GM19452 (cell line): ENCODE results near the gene GAR1.
"Not testable (repeated sequence)": the region's sequence is repeated elsewhere in the genome, so short reads cannot be mapped to it uniquely, and the experiment has no call there.

Experiments used
- ATAC-seq: cut with Tn5 transposase; IDR thresholded peaks from one replicate; pipeline ENCODE4 v1.9.1; 2021; ENCODE audit not compliant: unreplicated experiment

The GAR1 gene

DNA sequence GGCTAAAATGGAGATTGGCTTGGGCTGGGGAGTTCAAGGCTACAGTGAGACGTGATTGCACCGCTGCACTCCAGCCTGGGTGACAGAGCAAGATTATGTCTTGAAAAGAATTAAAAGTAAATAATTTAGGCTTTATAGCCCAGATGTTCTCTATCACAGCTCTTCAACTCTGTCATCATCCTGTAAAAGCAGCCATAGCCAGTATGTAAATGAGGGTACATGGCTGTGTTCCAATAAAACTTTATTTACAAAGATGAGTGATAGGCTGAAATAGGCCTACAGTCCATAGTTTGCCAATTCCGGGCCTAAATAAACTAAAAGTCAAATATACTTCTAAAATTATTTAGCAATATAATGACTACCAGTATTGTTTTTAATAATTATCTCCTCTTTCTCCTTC, 21.4 kb downstream of the GAR1 start:
- ATAC-seq, result no peak

DNA sequence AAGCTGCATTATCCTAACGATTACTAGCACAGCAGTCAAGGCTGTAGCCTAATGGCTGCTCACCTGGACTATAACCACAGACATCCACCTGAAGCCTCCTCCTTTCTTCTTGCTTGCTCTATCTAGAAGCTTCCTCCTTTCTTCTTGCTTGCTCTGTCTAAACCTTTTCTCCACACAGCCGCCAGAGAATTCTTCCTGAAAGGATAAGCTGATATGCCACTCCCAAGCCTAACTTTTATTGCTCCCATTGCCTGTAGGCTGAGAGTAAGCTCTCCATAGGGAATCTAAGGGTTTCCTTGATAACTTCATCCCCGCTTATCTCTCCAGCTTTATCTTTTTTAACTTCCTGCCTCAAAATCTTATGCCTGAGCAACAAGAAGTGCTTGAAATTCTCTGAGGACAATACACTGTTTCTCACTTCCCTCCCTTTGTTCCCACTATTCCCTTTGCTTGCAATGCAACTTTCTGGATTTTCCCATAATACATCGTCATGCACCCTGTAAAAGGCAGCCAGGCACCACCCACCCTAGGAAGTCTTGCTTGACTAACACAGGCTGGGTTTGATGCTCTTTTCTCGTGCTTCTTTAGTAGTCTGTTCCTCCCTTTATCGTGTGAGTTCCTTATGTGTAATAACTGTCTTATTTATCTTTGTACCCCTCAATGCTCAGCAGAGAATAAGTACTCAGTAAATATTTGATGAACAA, 31.0 kb downstream of the GAR1 start:
- ATAC-seq, result no peak

DNA sequence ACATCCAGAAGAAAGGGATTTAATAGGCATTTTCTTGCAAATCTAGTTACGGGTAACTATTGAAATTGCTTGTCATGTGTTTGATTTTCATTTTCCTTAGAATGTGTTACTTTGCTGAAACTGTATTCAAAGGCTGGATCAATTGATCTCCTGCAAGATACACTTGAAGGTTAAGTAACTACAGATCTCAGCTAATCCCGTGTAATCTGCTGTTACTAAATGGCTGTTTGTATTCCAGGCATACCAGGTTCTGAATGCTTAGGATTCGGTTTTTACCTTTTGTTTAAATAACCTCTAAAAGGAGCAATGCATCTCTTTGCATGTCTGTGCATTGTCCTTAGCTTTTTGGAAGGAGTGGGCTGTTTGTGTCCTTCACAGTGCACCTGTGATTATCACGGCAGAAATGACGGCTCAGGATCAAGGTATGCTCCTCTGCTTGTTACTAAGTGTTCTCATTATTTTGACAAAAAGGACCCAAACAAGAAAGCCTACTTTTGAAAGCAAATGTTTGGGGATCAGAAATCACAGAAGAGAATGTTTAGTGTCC, 32.4 kb downstream of the GAR1 start, which contains the start of gene LRIT3:
TSS of gene LRIT3 (plus strand) at position 212 of the 547 bp plus-strand sequence. CDS start at position 307, 95 bp downstream.
- no peak for ATAC-seq

DNA sequence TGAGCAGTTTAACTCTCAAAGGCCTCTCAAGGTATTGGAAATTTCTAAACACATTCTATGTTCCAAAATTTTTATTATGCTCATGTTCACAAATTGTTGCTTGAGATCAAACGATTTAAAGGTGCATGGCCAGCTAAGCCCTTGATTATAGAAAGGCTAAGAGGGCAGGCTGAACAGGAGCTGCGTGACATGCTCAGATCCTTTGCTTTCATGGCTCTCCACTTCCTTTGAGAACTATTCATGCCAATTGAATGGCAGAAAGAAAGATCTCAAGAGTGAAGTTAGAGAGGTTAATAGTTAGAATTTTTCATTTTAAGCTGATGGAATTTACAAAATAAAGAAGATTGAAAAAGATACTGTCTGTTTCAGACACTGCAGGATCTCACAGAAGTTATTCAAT, 32.9 kb downstream of the GAR1 start:
- no peak for ATAC-seq

DNA sequence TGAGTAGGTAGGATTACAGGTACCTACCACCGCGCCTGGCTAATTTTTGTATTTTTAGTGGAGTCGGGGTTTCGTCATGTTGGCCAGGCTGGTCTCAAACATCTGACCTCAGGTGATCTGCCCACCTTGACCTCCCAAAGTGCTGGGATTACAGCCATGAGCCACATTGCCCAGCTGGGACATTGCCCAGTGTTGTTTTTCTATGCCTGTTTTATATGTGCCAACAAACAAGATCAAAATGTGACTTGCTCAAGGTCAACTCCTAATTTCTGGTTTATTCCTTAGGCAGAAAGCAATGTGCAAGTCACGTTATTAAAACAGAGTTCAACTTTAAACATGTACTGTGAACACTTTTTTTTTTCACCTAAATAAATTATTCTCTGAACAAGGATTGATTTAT, 35.0 kb downstream of the GAR1 start:
- ATAC-seq, result no peak

DNA sequence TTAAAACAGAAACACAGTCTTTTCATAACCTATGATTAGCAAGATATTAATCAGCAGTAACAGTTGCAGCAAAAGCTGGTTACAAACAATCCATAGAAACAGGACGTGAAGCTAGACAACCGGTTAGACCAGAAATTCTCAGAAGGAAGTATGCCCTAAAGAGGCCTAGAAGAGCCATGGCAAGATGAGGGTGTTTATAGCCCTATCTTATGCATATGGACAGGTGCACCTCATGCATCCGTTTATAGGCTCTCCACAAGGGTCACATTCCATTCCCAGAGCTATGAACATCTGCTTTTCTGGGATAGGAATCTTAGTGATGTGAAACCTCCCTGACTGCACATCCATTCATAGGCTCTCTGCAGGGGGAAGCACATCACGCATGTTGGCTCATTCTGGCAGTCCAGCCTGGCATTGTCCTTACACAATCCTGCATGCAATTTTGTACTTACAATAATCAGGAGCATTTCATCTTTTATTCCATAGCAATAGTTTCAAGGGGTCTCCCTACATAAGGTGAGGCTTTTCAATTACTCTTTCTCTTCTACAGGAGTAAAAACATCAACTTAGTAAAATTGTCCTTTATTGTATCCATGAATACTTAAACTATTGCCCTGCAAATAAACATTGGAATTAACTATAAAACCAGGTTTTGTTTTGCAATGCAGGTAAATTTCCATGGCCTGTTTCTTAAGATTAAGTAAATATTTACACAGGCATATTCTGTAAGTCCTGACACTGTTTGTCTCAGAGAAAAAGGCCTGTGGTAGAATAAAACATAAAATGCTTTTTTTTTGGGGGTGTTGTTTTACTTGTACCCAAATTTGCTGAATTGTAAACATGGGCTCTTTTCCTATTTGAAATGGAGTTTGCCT, 44.1 kb downstream of the GAR1 start:
- ATAC-seq, result not testable (repeated sequence)

DNA sequence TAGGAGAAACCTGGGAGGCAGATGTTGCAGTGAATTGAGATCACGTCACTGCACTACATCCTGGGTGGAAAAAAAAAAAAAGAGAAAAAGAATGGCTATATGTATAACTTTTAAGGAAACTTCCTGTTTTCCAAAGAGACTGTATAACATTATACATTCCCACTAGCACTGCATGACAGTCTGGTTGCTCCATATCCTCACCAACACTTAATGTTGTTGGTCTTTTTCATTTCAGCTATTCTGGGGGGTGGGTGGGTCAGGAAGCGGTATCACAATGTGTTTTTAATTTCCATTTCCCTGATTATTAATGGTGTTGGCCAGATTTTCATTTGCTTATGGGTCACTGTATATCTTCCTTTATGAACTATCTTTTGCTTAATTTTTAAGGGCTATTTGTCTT, 45.7 kb downstream of the GAR1 start:
- ATAC-seq, result no peak

DNA sequence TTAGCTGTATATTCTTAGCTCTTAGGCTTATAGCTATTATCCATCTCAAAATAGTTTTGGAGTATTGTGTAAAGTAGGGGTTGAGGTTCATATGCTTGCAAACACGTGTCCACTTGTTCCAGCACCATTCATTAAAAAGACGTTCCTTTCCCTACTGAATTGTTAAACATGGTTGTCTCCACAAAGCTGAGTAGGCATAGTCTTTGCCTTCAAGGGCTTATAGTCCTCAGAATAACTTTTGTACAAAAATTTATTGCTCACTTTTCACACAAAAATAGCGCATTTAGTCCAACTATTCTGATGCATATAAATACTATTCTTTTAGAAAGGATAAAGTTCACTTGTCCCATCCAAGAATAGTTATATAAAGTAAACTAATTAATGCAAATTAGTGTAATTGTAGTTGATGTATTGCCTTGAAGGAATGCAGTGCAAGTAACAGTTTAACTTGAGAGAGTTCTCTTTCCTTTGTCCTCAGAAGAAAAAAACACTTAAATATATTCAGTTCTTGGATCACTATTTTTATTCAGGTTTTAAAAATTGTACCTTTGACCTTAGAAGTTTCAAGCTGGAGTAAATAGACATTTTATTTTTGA, 46.5 kb downstream of the GAR1 start:
- no peak for ATAC-seq

DNA sequence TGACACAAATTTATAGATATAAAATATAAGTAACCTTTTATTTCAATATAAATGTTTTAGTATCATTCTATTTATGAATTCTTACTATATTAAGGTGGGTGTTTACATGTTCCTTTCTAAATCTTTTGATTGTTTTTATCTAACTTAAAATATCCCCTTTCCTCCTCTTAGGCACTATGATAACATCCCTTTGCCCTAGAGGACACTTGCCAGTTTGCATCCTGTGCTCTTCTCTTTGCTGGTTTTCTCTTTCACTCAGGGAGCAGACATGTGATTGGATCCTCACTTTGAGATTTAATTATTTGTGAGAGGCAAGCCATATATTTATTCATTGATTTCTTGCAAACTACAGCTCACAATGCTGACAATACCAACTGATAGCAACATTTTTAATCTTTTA, 48.6 kb downstream of the GAR1 start:
- ATAC-seq, result no peak

DNA sequence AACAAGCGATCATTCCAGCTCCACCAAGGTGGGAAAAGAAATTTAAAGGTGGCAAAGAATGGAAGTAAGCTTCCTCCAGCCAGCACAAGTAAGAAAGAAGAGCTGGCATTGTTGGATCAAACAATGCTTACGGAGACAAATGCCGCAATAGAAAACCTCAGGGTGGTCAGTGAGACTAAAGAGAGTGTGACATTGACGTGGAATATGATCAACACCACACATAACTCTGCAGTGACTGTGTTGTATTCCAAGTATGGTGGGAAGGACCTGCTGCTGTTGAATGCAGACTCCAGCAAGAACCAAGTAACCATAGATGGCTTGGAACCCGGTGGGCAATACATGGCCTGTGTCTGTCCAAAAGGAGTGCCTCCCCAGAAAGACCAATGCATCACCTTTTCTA, 54.5 kb downstream of the GAR1 start:
- ATAC-seq, result no peak

DNA sequence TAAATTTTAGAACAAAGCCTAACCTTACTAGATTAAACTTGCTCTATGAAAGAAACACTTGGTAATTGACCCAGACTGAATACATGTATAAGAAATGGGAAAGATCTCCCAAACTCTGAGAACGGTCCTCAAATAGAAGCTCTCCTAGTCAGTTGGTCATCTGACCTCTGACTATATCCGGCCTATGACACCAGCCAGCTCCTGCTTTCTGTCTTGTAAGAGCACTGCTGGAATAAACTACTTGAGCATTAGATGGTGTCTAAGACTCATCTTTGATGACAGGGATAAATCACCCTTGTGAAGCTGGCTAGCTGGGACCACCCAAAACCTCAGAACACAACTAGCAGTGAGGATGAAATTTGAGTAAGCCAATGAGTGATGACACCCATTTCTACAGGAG, 56.5 kb downstream of the GAR1 start:
- no peak for ATAC-seq

DNA sequence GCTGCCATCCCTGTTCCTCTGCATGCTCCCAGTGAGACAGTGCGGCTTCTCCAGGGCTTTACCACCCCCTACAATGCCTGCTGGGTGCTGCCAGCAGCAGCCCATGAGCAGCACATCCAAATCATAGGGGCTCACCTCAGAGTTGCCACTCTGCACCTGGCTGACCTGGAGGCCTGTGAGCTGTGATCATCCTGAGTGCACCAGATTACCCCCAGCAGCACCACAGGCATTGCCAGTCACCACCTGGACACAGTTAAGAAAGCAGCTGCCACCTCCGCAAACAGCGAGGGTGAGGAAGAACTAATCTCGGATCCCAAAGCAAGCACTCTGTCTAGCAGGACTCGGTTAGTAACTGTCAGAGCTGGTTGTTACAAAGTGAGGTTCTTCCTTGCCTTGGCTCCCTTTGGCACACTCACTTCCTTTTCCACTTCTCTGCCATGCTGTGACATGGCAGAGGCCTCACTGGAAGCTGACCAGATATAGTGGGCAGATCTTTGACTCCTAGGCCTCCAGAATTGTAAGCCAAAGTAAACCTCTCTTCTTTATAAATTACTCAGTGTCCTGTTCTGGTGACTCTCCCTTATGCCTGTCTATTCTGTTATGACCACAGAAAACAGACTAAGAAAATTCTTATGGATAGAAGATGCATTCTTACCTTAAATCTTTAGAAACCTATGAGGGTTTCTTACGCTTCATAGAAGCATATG, 57.5 kb downstream of the GAR1 start:
- ATAC-seq, result no peak

DNA sequence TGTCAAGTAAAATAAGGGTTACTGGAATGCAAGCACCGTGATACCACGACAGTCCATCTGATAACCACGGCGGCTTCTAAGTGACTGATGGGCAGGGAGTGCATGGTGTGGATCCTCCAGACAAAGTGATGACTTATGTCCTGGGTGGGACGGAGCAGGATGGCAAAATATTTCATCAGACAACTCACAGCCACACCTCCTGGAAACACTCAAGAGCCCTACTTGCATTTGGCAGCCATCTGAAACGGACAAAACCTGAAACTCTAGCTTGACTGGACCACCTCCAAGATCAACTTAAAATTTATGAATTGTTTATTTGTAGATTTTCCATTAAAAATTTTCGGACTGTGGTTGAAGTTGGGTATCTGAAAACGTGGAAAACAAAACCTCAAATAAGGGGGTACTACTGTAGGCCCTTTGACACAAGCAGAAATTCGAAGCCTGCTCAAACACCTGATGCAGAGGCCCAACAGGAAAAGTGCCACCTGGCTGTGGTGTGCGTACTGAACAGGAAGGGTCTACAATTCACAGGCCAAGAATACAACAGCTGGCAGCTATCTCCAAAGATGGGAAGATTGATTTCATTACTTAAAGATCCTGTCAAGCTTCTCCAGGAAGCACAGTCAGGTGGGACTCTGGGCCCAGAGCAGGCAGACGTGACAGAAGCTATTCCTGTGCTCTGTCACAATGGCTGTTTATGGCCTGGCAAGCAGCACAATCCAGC, 58.4 kb downstream of the GAR1 start:
- no peak for ATAC-seq
